NCI-H1436 (cell line): ENCODE measurements around the gene VSNL1.

Source experiments
- DNase-seq: peaks from one replicate; lab custom pipeline; 2025; lab: John Stamatoyannopoulos, UW

VSNL1 gene

DNA sequence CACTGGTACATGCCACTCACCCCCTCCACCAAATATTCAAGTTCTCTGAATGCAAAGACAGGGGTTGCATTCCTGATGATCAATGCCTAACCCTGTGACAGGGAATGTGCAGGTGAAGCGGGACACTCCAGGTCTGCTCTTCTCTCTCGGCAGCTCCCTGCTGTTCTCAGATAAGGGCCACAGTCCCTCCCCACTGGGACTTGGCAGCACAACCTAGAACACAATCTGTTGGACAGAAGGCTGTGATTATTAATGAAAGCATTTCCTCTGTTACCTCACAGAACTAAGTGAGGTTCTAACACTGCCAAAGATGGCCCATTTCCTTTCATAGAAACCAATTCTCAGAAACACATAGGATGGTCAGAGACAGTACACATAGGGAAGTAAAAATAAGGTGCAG, 42.7 kb downstream of the VSNL1 start:
- DNase-seq, result no peak

- DNase-seq, result no peak
Observed at GRCh38 chr2:17583646-17584045, 43.1 kb downstream of the VSNL1 start.

DNA sequence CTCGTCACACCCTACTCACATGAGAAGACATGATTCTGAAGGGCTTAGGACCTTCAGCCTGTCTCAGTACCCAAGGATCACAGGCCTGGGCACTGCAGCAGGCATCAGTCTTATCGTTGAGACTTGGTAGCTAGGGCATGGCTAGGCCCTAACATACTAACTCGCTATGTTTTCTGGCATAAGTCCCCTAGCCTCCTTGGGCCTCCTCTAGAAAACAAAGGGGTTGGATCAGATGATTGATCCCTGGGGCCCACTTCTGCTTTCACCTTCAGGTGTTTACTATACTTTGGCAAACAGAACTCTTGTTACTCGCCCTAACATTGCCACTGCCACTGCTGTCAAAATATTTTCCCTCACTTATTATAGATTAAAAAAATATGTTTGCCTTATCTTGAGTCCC, 44.2 kb downstream of the VSNL1 start:
- DNase-seq, result no peak

DNA sequence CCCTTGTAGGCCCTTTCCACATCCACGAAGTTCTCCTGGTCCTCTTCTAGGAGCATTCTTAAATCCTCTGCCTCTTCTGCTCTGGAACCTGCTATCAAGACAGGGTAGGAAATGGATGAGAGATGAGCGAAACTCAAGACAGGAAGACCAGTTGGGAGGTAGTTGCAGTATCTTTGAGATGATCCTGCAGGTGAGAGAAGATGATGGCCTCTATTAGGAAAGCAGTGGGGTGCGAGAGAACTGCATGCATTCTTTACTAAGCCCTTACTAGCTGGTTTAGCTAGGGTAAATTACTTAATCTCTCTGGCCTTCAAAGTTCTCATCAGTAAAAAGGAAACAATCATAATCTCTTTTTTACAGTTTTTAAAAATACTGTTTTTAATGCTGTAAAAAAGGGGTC, 47.0 kb downstream of the VSNL1 start:
- DNase-seq, result no peak

DNA sequence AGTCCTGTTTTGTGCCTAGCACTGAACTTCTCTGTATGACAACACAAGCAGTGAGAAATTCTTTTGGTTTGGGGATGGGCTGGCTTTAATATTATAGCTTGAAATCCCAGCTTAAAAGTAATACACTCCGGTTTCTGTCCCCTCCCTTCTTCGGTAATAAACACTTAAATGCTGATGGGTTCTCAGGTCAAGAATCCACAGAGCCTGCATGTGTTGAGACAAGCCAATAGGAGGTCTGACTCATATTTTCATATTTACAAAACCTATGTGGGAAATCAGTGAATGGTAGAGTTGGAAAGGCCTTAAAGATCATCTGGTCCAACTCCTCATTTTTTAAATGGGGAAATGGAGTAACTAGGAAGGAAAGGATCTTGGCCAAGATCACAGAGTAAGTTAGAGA, 47.5 kb downstream of the VSNL1 start:
- no peak for DNase-seq

DNA sequence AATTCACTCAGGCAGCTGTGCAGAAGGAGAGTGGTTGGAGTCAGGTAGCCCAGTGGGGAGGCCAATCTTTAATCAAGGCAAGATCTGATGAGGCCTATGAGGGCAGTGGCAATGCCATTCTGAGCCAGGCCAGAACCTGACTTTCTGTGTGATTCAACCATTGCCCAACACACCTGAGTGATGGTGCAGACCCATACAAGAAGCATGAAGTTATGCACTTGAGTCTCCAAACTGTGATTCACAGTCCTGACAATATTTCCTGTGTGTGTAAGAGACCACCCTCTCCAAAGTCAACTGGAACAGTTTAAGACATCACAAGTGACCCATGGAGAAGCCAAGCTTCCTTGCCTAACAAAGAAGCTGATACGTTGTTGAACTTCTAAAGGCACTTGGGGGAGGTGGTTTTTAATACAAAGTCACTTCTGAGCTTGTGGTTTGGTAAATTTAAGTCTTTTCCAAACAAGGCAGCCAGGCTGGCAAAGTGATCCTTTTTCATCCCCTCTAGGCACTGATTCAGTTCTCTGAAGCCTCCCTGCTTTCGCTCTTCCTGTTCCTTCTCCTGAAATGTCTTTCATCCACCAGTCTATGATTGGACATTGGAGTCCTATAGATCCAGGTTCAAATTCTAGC, 49.0 kb downstream of the VSNL1 start:
- no peak for DNase-seq

DNA sequence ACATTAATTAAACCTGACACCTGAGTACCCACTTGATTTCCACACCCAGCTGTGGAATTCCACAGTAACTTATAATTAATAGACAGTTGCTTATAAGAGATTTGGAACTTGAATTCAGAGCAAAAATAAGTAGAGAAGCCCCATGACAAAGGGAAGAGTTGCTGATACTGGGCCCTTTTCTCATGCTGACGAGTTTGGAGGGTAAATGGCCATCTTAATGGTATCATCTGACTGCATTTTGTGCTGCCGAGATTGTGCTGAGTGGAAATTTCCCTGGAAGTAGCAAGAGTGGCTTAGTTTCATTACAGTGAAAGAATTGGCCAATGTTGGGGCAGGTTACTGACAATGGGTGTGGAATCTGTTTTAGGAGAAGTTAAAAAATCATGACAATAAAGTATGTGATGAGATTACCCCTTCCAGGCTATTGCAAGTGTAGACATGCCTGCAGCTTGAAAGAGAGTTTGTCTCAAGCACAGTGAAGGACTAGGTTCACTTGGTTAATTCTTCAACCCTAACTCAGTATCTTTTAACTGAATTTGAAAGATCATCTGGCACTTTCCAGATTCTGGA, 49.9 kb downstream of the VSNL1 start:
- no peak for DNase-seq

DNA sequence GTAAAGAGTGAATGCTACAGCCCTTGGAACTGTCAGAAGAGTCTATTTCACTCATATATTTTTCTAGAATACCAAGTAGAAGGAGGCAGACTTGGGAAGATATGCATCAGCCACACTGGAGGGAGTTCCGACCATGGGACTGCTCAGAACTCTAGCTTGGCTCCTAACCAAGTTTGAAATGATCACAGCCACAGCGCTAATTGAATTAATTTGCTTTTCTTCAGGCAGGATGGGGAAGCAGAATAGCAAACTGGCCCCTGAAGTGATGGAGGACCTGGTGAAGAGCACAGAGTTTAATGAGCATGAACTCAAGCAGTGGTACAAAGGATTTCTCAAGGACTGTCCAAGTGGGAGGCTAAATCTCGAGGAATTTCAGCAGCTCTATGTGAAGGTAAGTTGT, 51.4 kb downstream of the VSNL1 start:
- no peak for DNase-seq

GRCh38 chr2:17592731-17593409, 52.4 kb downstream of the VSNL1 start:
- no peak for DNase-seq

DNA sequence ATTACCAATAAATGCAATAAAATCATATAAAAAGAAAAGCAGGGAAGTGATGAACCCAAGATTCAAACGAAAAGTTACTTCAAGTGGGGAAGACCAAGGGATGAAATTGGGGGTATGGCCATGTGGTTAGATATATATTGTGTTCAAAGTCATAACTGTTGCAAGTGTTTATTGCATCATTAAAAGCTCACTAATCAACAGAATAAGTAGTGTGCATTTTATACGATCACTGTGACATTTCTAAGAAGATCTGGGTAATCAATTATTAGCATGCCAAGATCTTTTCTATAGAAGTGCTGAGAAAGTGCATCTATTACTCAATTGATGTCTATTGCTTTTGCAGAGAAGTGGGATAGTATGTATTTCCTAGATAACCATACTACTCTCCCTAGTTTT, 52.9 kb downstream of the VSNL1 start:
- no peak for DNase-seq

GRCh38 chr2:17593841-17594491, 53.5 kb downstream of the VSNL1 start:
- DNase-seq, result no peak

DNA sequence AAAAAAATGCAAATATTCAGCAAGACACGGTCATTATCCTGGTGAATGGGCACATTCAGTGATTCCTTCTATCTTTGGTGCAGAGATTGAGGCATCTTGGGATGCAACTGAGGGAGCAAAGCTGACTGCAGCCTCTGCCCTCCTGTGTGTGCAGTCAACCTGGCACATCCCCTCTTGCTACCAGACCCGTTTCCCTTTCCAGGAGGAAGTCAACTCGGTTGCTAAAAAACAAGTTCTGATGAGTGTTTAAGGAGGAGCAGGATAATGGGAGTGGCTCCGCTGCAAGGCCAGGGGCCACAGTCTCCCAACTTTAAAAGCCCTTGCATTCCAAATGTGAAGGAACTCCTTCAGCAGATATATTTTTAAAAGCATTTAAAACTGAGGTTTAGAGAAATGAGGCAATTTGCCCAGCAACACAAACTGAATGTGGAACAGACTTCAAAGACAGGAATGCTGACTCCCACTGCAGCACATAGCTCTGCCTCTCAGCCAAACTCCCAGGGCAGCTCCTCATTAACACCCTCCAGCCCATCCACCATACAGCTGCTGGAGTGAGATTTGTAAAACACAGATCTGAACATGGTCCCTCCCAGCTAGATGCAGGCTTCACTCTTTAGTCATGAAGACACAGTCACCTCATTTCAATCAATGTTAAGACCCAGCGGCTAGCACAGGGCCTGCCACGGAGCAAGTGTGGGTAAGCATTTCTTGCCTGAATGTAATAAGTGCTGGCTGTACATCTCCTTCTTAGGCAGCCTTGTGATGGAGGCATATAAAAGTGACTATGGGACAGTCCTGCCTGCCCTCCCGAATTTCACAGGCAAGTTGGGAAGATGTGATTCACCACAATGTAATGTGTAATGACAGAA, 54.3 kb downstream of the VSNL1 start:
- DNase-seq, result no peak

GRCh38 chr2:17599617-17600016, 59.1 kb downstream of the VSNL1 start:
- DNase-seq, result no peak

DNA sequence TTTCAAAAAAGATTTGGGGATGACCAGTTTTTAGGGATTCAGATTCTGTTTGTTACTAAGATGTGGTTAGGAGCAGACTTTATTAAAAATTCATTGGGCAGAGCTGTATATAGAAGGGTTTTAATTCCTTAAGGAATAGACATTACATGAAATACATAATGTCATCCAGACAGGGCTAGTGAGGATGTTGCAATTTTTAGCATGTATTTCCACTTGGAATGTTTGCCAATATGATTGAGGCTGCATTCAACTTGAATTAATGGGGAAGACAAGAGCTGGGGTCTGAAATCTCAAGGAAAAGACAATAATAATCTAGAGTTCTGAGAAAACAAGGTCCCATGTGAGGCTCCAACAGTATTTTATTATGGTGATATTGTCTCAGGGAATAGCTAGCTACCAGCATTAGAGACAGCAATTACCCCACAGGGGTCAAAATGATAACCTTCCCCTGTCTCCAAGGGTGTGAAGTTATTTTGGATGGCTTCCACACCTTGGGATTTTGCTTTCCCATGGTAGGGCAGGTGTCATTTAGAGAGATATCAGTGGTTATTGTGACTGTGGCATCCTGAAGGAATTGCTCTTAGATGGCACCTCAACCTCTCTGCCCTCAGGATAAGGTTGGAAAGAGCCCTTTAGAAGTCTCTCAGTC, 60.2 kb downstream of the VSNL1 start:
- no peak for DNase-seq

DNA sequence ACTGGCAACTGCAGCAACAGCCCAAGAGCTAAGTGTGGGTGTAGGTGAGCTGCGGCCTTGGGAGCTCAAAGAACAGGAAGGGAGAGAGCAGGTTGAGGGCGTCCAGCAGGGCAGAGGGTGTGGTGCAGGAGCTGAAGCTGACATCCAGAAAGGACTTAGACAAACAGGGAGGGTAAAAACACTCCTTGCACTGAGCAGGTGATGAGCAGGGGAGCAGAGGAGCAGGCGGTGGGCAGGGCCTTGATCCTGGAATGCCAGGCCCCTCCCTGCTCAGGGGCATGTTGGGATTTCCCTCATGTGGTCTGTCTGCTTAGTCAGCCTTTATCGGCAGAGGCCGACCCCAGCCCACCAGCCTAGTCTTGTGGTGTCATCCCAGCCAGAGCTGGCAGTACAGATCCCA, 63.6 kb downstream of the VSNL1 start:
- no peak for DNase-seq

- DNase-seq, result no peak
Observed at GRCh38 chr2:17605696-17606095, 65.2 kb downstream of the VSNL1 start.

GRCh38 chr2:17606851-17607250, 66.4 kb downstream of the VSNL1 start:
- no peak for DNase-seq

GRCh38 chr2:17607379-17607778, 66.9 kb downstream of the VSNL1 start:
- no peak for DNase-seq

GRCh38 chr2:17608251-17608650, 67.8 kb downstream of the VSNL1 start:
- no peak for DNase-seq

DNA sequence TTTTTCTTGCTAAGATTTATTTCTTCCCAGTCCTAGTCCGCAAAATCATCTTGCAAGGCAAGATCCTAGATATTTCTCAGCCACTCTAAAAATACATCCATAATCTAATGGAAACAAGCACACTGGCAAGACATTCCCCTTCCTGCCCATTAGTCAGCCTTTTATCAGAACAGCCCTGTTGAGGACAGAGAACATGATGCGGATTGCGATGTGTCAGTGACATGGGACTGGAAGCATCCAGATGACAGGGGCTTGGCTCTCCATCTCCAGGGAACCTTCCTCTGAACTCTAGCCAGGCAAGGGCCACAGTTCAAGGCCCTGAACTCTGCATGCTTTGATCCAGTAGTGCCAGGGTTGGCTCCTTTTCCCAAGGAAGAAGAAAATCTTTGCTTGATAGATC, 70.0 kb downstream of the VSNL1 start:
- no peak for DNase-seq

GRCh38 chr2:17611036-17611435, 70.5 kb downstream of the VSNL1 start:
- no peak for DNase-seq
